T-helper 1 cell treated with Interleukin-12 subunit alpha and Interleukin-12 subunit beta and Interleukin-4 antibody, amounts not matched to agents 30 ng/mL and 1 ng/mL, for 36 hours (primary cell): ENCODE results near the gene PHLDB1. TPM values are rescaled to one million over a fixed set of nuclear protein-coding genes. Genes with fewer than 3 reads are reported as not detected.
"Not testable (repeated sequence)": the region's sequence is repeated elsewhere in the genome, so short reads cannot be mapped to it uniquely, and the experiment has no call there.

ENCODE experiments used
- intact Hi-C: fragments of 100-400 bp; cut with micrococcal nuclease; formaldehyde crosslinking; loops from one replicate; pipeline ENCODE4 v1.15.1; 2024
- total RNA-seq: library from RNA; stranded (reverse); gene quantifications from 2 replicates; pipeline ENCODE4 v1.2.3, GENCODE V29; 2022

The PHLDB1 gene
- total RNA-seq, 1 donor from 2014 or later: 0.56 TPM

- intact Hi-C loops: no loop called here
These were observed 75.0 kb downstream of the PHLDB1 start for GRCh38 chr11:118682372-118682771.

GRCh38 chr11:118682939-118683338 is 75.5 kb downstream of the PHLDB1 start:
- intact Hi-C loops: not testable (repeated sequence)

- intact Hi-C loops: no loop called here
These were observed 76.8 kb downstream of the PHLDB1 start for GRCh38 chr11:118684187-118684586.

- intact Hi-C loops: no loop called here
These were observed 80.5 kb downstream of the PHLDB1 start for GRCh38 chr11:118687906-118688305.

GRCh38 chr11:118688339-118688738 is 80.9 kb downstream of the PHLDB1 start:
- intact Hi-C loops: not testable (repeated sequence)

- intact Hi-C loops: loop anchor here (1.0 kb wide), 1 partner anchor 342 kb away; no protein-coding TSS in a partner anchor
These were observed 81.6 kb downstream of the PHLDB1 start for GRCh38 chr11:118688851-118689502.

- intact Hi-C loops: loop anchor here (1.0 kb wide), 1 partner anchor 342 kb away; no protein-coding TSS in a partner anchor
These were observed 82.1 kb downstream of the PHLDB1 start for GRCh38 chr11:118689503-118689851.

- intact Hi-C loops: loop anchor here (1.0 to 5.0 kb wide), 7 partner anchors 57 to 341 kb away; partner anchors contain the start of gene UPK2
These were observed 82.6 kb downstream of the PHLDB1 start for GRCh38 chr11:118689852-118690552.

GRCh38 chr11:118690553-118691304 is 83.3 kb downstream of the PHLDB1 start:
- intact Hi-C loops: loop anchor here (1.0 to 5.0 kb wide), 6 partner anchors 57 to 266 kb away; partner anchors contain the start of gene UPK2

GRCh38 chr11:118691926-118692830 is 84.8 kb downstream of the PHLDB1 start:
- intact Hi-C loops: loop anchor here (2.0 to 5.0 kb wide), 2 partner anchors 55 to 215 kb away; no protein-coding TSS in a partner anchor

- intact Hi-C loops: loop anchor here (5.0 kb wide), 1 partner anchor 53 kb away; no protein-coding TSS in a partner anchor
These were observed 86.8 kb downstream of the PHLDB1 start for GRCh38 chr11:118694185-118694584.

GRCh38 chr11:118694771-118695170 is 87.4 kb downstream of the PHLDB1 start:
- intact Hi-C loops: loop anchor here (5.0 kb wide), 1 partner anchor 53 kb away; no protein-coding TSS in a partner anchor

- intact Hi-C loops: no loop called here
These were observed 89.3 kb downstream of the PHLDB1 start for GRCh38 chr11:118696673-118697226.

- intact Hi-C loops: no loop called here
These were observed 89.9 kb downstream of the PHLDB1 start for GRCh38 chr11:118697346-118697745.

- intact Hi-C loops: no loop called here
These were observed 92.2 kb downstream of the PHLDB1 start for GRCh38 chr11:118699506-118700220.

GRCh38 chr11:118703563-118704106 is 96.2 kb downstream of the PHLDB1 start:
- intact Hi-C loops: no loop called here

- intact Hi-C loops: no loop called here
These were observed 97.8 kb downstream of the PHLDB1 start for GRCh38 chr11:118705111-118705741.

GRCh38 chr11:118705791-118706545 is 98.6 kb downstream of the PHLDB1 start:
- intact Hi-C loops: no loop called here
